B cell (primary cell): ENCODE data around the gene DNAJB2. TPM values are rescaled to one million over a fixed set of nuclear protein-coding genes. Genes with fewer than 3 reads are reported as not detected.

ENCODE experiments used
- ATAC-seq: fragments of 200-7000 bp; cut with Tn5 transposase; one replicate; pipeline ENCODE4 v1.10.0; 2021; ENCODE audit warnings: low read depth, mild to moderate bottlenecking, moderate number of reproducible peaks, moderate library complexity
- CTCF ChIA-PET: fragments of 350-600 bp; sonication (Branson Sonifier 250); formaldehyde crosslinking; loops from one replicate; lab custom pipeline; 2021; ENCODE audit warnings: antibody characterized with exemption, inconsistent platforms; lab: Charles Lee
- POLR2A ChIA-PET: fragments of 350-600 bp; sonication (Branson Sonifier 250); formaldehyde crosslinking; loops from one replicate; lab custom pipeline; 2021; ENCODE audit warnings: antibody characterized with exemption; lab: Charles Lee
- DNase-seq: peaks from one replicate; pipeline ENCODE4 v3.0.0; 2013
- H2AFZ ChIP-seq: 2 replicates; pipeline ENCODE4 v1.6.1; 2012; ENCODE audit warnings: mild to moderate bottlenecking, low read depth, low read length; ENCODE audit not compliant: insufficient read depth, poor library complexity, severe bottlenecking
- H3K27ac ChIP-seq, 2 donors: 1 replicate in 1 of 2; 2 replicates in 1 of 2; pipeline ENCODE4 v1.5.1; 2012 to 2013; ENCODE audit warnings: low read length in 2 of 2, mild to moderate bottlenecking in 2 of 2, moderate library complexity in 1 of 2
- H3K27me3 ChIP-seq, 4 experiments: fragments of 200-600 bp in 1 of 4; sonication (generic) in 1 of 4; replicated peaks in 1 of 4; 1 replicate in 2 of 4; 2 replicates in 2 of 4; pipeline versions ENCODE4 v1.6.1 to v1.7.0; 2013 to 2016; ENCODE audit warnings: low read length in 3 of 4, mild to moderate bottlenecking in 2 of 4, mixed read lengths in 1 of 4, moderate library complexity in 1 of 4; ENCODE audit not compliant: insufficient read depth in 4 of 4, control insufficient read depth in 3 of 4; ENCODE audit errors: control extremely low read depth in 1 of 4
- H3K36me3 ChIP-seq, 2 experiments: replicated peaks in 1 of 2; 1 replicate in 1 of 2; 2 replicates in 1 of 2; pipeline versions ENCODE4 v1.6.1 to v1.7.1; 2013; ENCODE audit warnings: low read length in 1 of 2; ENCODE audit not compliant: insufficient read depth in 2 of 2, control insufficient read depth in 1 of 2; ENCODE audit errors: control extremely low read depth in 1 of 2, extremely low read depth in 1 of 2
- H3K4me1 ChIP-seq, 2 donors: fragments of 200-600 bp in 1 of 2; sonication (generic) in 1 of 2; 1 replicate in 1 of 2; 2 replicates in 1 of 2; pipeline versions ENCODE4 v1.5.1 to v1.6.1; 2013 to 2017; ENCODE audit warnings: low read length in 2 of 2; ENCODE audit not compliant: control insufficient read depth in 2 of 2, insufficient read depth in 2 of 2
- H3K4me2 ChIP-seq: replicated peaks from 2 replicates; pipeline ENCODE3; 2012; ENCODE audit warnings: mild to moderate bottlenecking, low read depth, low read length; ENCODE audit not compliant: poor library complexity, severe bottlenecking
- H3K4me3 ChIP-seq, 5 experiments: fragments of 200-600 bp in 1 of 5; sonication (generic) in 1 of 5; 1 replicate in 3 of 5; 2 replicates in 2 of 5; pipeline versions ENCODE4 v1.5.1 to v1.7.0; 2011 to 2016; ENCODE audit warnings: low read length in 4 of 5, mild to moderate bottlenecking in 4 of 5, low read depth in 2 of 5, control low read depth in 1 of 5, moderate library complexity in 1 of 5; ENCODE audit not compliant: insufficient read depth in 1 of 5; ENCODE audit errors: control extremely low read depth in 1 of 5, extremely low read depth in 1 of 5
- H3K79me2 ChIP-seq: fragments of 200-600 bp; sonication (generic); one replicate; pipeline ENCODE4 v1.6.0; 2016; ENCODE audit warnings: low read length; ENCODE audit not compliant: control insufficient read depth, insufficient read depth
- H3K9ac ChIP-seq: fragments of 200-600 bp; sonication (generic); 2 replicates; pipeline ENCODE4 v1.6.1; 2017; ENCODE audit warnings: mild to moderate bottlenecking, low read length, moderate library complexity
- H3K9me3 ChIP-seq, 3 donors: one replicate each; pipeline versions ENCODE4 v1.6.1 to v1.7.1; 2013; ENCODE audit warnings: low read length in 2 of 3; ENCODE audit not compliant: control insufficient read depth in 2 of 3, insufficient read depth in 1 of 3; ENCODE audit errors: control extremely low read depth in 1 of 3
- H4K20me1 ChIP-seq: 2 replicates; pipeline ENCODE4 v1.6.0; 2012; ENCODE audit warnings: mild to moderate bottlenecking, low read length; ENCODE audit not compliant: insufficient read depth, control insufficient read depth, poor library complexity, severe bottlenecking
- H3K27ac Mint-ChIP-seq: one replicate; pipeline ENCODE4 v1.8.0; 2021; ENCODE audit warnings: mixed read lengths
- H3K27me3 Mint-ChIP-seq: one replicate; pipeline ENCODE4 v1.8.0; 2021; ENCODE audit warnings: mixed read lengths
- H3K4me1 Mint-ChIP-seq: one replicate; pipeline ENCODE4 v1.8.0; 2021; ENCODE audit warnings: mixed read lengths
- H3K4me3 Mint-ChIP-seq: one replicate; pipeline ENCODE4 v1.8.0; 2021; ENCODE audit warnings: mixed read lengths
- H3K9me3 Mint-ChIP-seq: one replicate; pipeline ENCODE4 v1.8.0; 2022; ENCODE audit warnings: mixed read lengths; ENCODE audit not compliant: insufficient read depth
- CTCF ChIP-seq: fragments of 200-600 bp; IDR thresholded peaks from one replicate; pipeline ENCODE4 v1.8.0; 2022; ENCODE audit warnings: antibody characterized with exemption, mild to moderate bottlenecking
- EZH2 ChIP-seq: IDR thresholded peaks from 2 replicates; pipeline ENCODE4 v1.6.1; 2012; ENCODE audit warnings: borderline replicate concordance, low read depth, mild to moderate bottlenecking, moderate library complexity, low read length; ENCODE audit not compliant: insufficient read depth, poor library complexity, severe bottlenecking
- WGBS: methylation state at CpG from one replicate; pipeline ENCODE4 v1.1.5; 2013; ENCODE audit warnings: missing lambda C conversion rate; ENCODE audit not compliant: insufficient coverage; 5-methylcytosine and 5-hydroxymethylcytosine counted together
- intact Hi-C: fragments of 100-400 bp; cut with micrococcal nuclease; formaldehyde crosslinking; loops from one replicate; pipeline ENCODE4 v1.10.0; 2022
- polyA plus RNA-seq: library from polyadenylated mRNA; depleted of rRNA; stranded (reverse); fragments of >200 nt; gene quantifications from 2 replicates; pipeline ENCODE4 v1.2.3, GENCODE V29; 2012
- total RNA-seq, 2 donors: library from RNA; stranded (reverse); fragments of 120-200 nt in 1 of 2; gene quantifications; 1 replicate in 1 of 2; 2 replicates in 1 of 2; pipeline versions ENCODE4 v1.2.3 to v1.2.4, GENCODE V29; 2013 to 2022

DNAJB2 gene
- total and polyA plus RNA-seq, 2 donors (not counting 1 experiment from before 2014, with no cell fraction given), result 127 to 184 TPM

GRCh38 chr2:219230059-219230540 is 49.1 kb upstream of the DNAJB2 start:
- H3K4me1 ChIP-seq, result peaks cover 17 to 23% of the 10 kb centered on the region in 2 donors
- POLR2A ChIA-PET, result interaction anchor here (0.8 to 3.2 kb wide), 14 partner anchors 9 to 65 kb away, joined by 3 to 56 read pairs (median 10); partner anchors contain the start of genes ABCB6, CNPPD1, DNAJB2 and GLB1L
- peak overlapping the region; percentile 74 to 87 for H3K27ac ChIP-seq
- TF ChIP-seq EZH2, result no peak
- no peak for TF ChIP-seq CTCF
- peaks cover 38% of the 10 kb centered on the region for H3K4me1 Mint-ChIP-seq
- H3K27me3 Mint-ChIP-seq, result no peaks in the 10 kb centered on the region
- WGBS, result 1% methylated on average over 24 of the region's 24 CpGs
- H3K4me3 Mint-ChIP-seq, result peak overlapping the region; percentile 99
- peaks cover 5 to 45% of the 10 kb centered on the region in 2 experiments for H3K36me3 ChIP-seq
- peak overlapping the region; percentile 82 for H3K9ac ChIP-seq
- H3K27ac Mint-ChIP-seq, result peak overlapping the region; percentile 98
- ATAC-seq (no peak), DNase-seq (peak; percentile 57)
- H2AFZ ChIP-seq, result peak overlapping the region; percentile 78
- peak overlapping the region; percentile 86 to 98 (median 92) for H3K4me3 ChIP-seq
- intact Hi-C loops, result no loop called here
- peak overlapping the region; percentile 93 for H3K4me2 ChIP-seq
- H3K79me2 ChIP-seq, result peaks cover 71% of the 10 kb centered on the region
- no peaks in the 10 kb centered on the region for H3K9me3 Mint-ChIP-seq
- CTCF ChIA-PET, result interaction anchor here (0.8 to 4.9 kb wide), 14 partner anchors 12 to 158 kb away, joined by 3 to 30 read pairs (median 5); partner anchors contain the start of genes CNPPD1, DNAJB2, GLB1L and STK16
- peaks cover 63% of the 10 kb centered on the region for H4K20me1 ChIP-seq
- H3K9me3 ChIP-seq, result no peaks in the 10 kb centered on the region
- no peaks in the 10 kb centered on the region for H3K27me3 ChIP-seq

- Histone ChIP-seq H3K4me3 (no peak overlapping the region), H3K79me2 (peaks cover 42% of the 10 kb centered on the region), H3K9me3 (no peaks in the 10 kb centered on the region), H3K4me2 (no peak overlapping the region), H3K27ac (no peak overlapping the region), H3K4me1 (peaks cover 6 to 8% of the 10 kb centered on the region in 2 donors), H3K9ac (no peak overlapping the region), H4K20me1 (peaks cover 36% of the 10 kb centered on the region), H3K36me3 (peaks cover 2 to 66% of the 10 kb centered on the region in 2 experiments), H3K27me3 (no peaks in the 10 kb centered on the region), H2AFZ (no peak overlapping the region)
- POLR2A ChIA-PET, result interaction anchor here (0.9 kb wide), 1 partner anchor 20 kb away, joined by 5 read pairs; no protein-coding TSS in a partner anchor
- intact Hi-C loops, result no loop called here
- H3K4me3 Mint-ChIP-seq, result no peak overlapping the region
- DNase-seq, result no peak
- WGBS, result 100% methylated on average over 2 of the region's 3 CpGs
- no peak overlapping the region for H3K27ac Mint-ChIP-seq
- CTCF ChIA-PET, result no interaction called here
- no peak for TF ChIP-seq EZH2
- TF ChIP-seq CTCF, result no peak
- H3K4me1 Mint-ChIP-seq, result peaks cover 18% of the 10 kb centered on the region
- ATAC-seq, result no peak
- H3K27me3 Mint-ChIP-seq, result no peaks in the 10 kb centered on the region
- no peaks in the 10 kb centered on the region for H3K9me3 Mint-ChIP-seq
These were observed 44.8 kb upstream of the DNAJB2 start for GRCh38 chr2:219234331-219234730.
